Body of pancreas (tissue), 4 donors: ENCODE results near the gene GRID1. TPM values are rescaled to one million over a fixed set of nuclear protein-coding genes. Genes with fewer than 3 reads are reported as not detected.
"Not testable (repeated sequence)": the region's sequence is repeated elsewhere in the genome, so short reads cannot be mapped to it uniquely, and the experiment has no call there.

ENCODE experiments used
- ATAC-seq: fragments of 150-250 bp; one replicate; pipeline ENCODE4 v1.9.1; 2016
- DNase-seq, 4 donors: peaks; one replicate each; pipeline ENCODE4 v3.0.0-alpha.2; 2019
- H3K27ac ChIP-seq, 4 donors: fragments of 200-600 bp; sonication (generic); 1 replicate in 3 of 4; 2 replicates in 1 of 4; pipeline versions ENCODE4 v1.5.1 to v1.6.1; 2016 to 2019; ENCODE audit warnings: mild to moderate bottlenecking in 1 of 4, mixed read lengths in 1 of 4, moderate library complexity in 1 of 4
- H3K27me3 ChIP-seq, 2 donors: fragments of 200-600 bp; sonication (generic); one replicate each; pipeline ENCODE4 v1.6.0; 2016; ENCODE audit warnings: mild to moderate bottlenecking in 1 of 2
- H3K36me3 ChIP-seq, 2 donors: fragments of 200-600 bp; sonication (generic); replicated peaks in 1 of 2; 2 replicates each; pipeline ENCODE4 v1.5.1; 2016; ENCODE audit warnings: low read depth in 2 of 2; ENCODE audit not compliant: insufficient read depth in 1 of 2
- H3K4me1 ChIP-seq: fragments of 200-600 bp; sonication (generic); one replicate; pipeline ENCODE4 v1.6.0; 2016
- H3K4me3 ChIP-seq, 2 donors: fragments of 200-600 bp; sonication (generic); 1 replicate in 1 of 2; 2 replicates in 1 of 2; pipeline ENCODE4 v1.5.1; 2016 to 2019
- H3K9me3 ChIP-seq, 3 donors: fragments of 200-600 bp; sonication (generic); 1 replicate in 2 of 3; 2 replicates in 1 of 3; pipeline ENCODE4 v1.5.1; 2016
- POLR2A ChIP-seq, 3 donors: fragments of 450-650 bp; IDR thresholded peaks; one replicate each; pipeline ENCODE4 v1.6.1; 2016; ENCODE audit warnings: antibody characterized with exemption in 3 of 3, mild to moderate bottlenecking in 2 of 3
- WGBS, 2 donors: methylation state at CpG; one replicate each; pipeline ENCODE4 v1.1.5; 2017; 5-methylcytosine and 5-hydroxymethylcytosine counted together
- intact Hi-C: fragments of 100-400 bp; cut with DNase I; formaldehyde crosslinking; loops from one replicate; pipeline ENCODE4 v1.15.1; 2023
- total RNA-seq, 2 donors: library from RNA; depleted of rRNA; stranded (reverse); fragments of >200 nt; gene quantifications; one replicate each; pipeline ENCODE4 v1.1.0, GENCODE V29; 2016
- TF ChIP-seq, protein P1 (sequence below), 7 experiments: fragments of 450-650 bp in 4 of 7; fragments of 200-600 bp in 3 of 7; sonication (generic) in 3 of 7; IDR thresholded peaks; one replicate each; pipeline ENCODE4 v1.5.1; 2016 to 2019; ENCODE audit warnings: antibody characterized with exemption in 7 of 7

Gene GRID1
- total RNA-seq, 2 donors from 2014 or later, result 1.0 to 1.6 TPM

DNA sequence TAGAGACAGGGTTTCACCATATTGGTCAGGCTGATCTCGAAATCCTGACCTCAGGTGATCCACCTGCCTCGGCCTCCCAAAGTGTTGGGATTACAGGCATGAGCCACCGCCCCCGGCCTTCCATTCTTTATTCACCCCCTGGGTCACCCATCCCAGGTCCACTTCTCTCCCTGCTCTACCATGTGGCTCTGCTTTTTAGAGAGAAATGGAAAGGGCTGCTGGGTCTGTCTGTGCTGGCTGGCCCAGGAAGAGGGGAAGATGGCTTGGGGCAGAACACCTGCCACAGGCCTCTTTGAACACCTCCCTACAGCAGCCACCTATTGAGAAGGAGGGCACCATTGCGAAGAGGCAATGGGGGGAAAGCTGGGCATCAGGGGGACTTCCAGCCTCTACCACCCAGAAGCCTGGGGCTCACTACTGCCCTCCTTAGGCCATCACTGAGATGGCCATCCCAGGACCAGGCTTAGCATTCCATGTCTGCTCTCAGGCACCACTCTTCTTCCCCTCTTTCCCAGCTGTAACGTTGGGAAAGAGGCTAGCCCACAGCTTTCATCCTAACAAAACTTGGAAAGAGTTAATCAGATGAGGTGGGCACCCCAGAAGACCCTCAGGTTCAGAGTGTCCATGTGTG is 256.3 kb downstream of the GRID1 start:
- no peaks in the 10 kb centered on the region for H3K4me1 ChIP-seq
- ATAC-seq (no peak), DNase-seq (no peak)
- WGBS, 2 donors, result 84 to 85% methylated on average over 5 to 6 of the region's 6 CpGs
- no peaks in the 10 kb centered on the region for H3K36me3 ChIP-seq
- intact Hi-C loops, result no loop called here
- H3K27me3 ChIP-seq, result no peaks in the 10 kb centered on the region
- no peak overlapping the region for H3K4me3 ChIP-seq
- no peak for TF ChIP-seq POLR2A (IDR thresholded peaks at IDR 0.05)
- TF ChIP-seq, protein P1, sequence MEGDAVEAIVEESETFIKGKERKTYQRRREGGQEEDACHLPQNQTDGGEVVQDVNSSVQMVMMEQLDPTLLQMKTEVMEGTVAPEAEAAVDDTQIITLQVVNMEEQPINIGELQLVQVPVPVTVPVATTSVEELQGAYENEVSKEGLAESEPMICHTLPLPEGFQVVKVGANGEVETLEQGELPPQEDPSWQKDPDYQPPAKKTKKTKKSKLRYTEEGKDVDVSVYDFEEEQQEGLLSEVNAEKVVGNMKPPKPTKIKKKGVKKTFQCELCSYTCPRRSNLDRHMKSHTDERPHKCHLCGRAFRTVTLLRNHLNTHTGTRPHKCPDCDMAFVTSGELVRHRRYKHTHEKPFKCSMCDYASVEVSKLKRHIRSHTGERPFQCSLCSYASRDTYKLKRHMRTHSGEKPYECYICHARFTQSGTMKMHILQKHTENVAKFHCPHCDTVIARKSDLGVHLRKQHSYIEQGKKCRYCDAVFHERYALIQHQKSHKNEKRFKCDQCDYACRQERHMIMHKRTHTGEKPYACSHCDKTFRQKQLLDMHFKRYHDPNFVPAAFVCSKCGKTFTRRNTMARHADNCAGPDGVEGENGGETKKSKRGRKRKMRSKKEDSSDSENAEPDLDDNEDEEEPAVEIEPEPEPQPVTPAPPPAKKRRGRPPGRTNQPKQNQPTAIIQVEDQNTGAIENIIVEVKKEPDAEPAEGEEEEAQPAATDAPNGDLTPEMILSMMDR (IDR thresholded peaks at IDR 0.05), result no peak
- H3K9me3 ChIP-seq, result no peaks in the 10 kb centered on the region
- no peak overlapping the region for H3K27ac ChIP-seq

- no peak overlapping the region for H3K27ac ChIP-seq
- H3K36me3 ChIP-seq, result no peaks in the 10 kb centered on the region
- TF ChIP-seq POLR2A (IDR thresholded peaks at IDR 0.05), result no peak
- TF ChIP-seq, protein P1 (IDR thresholded peaks at IDR 0.05), result no peak
- intact Hi-C loops, result no loop called here
- H3K4me3 ChIP-seq, result no peak overlapping the region
- no peaks in the 10 kb centered on the region for H3K27me3 ChIP-seq
- ATAC-seq (no peak), DNase-seq (no peak)
- H3K9me3 ChIP-seq, result no peaks in the 10 kb centered on the region
- H3K4me1 ChIP-seq, result no peaks in the 10 kb centered on the region
- 83 to 88% methylated on average over 1 of the region's 1 CpG for WGBS, 2 donors
Measured at GRCh38 chr10:86109421-86109820, 257.2 kb downstream of the GRID1 start.

- intact Hi-C loops, result no loop called here
- Histone ChIP-seq H3K4me1 (no peaks in the 10 kb centered on the region), H3K9me3 (no peaks in the 10 kb centered on the region), H3K27ac (no peak overlapping the region), H3K27me3 (no peaks in the 10 kb centered on the region), H3K36me3 (no peaks in the 10 kb centered on the region), H3K4me3 (no peak overlapping the region)
- TF ChIP-seq, protein P1 (IDR thresholded peaks at IDR 0.05), result no peak
- no peak for TF ChIP-seq POLR2A (IDR thresholded peaks at IDR 0.05)
- 74 to 76% methylated on average over 7 of the region's 7 CpGs for WGBS, 2 donors
- DNase-seq (no peak), ATAC-seq (no peak)
Measured at GRCh38 chr10:86108696-86109095, 257.9 kb downstream of the GRID1 start.

- DNase-seq, H3K9me3 ChIP-seq, H3K4me1 ChIP-seq, H3K36me3 ChIP-seq, H3K27me3 ChIP-seq, intact Hi-C loops, H3K4me3 ChIP-seq, H3K27ac ChIP-seq, ATAC-seq: not testable (repeated sequence)
- 65 to 72% methylated on average over 12 to 16 of the region's 16 CpGs for WGBS, 2 donors
Measured at GRCh38 chr10:86107611-86108310, 258.8 kb downstream of the GRID1 start.

GRCh38 chr10:86107131-86107530 is 259.5 kb downstream of the GRID1 start:
- no peak overlapping the region for H3K4me3 ChIP-seq
- no peaks in the 10 kb centered on the region for H3K4me1 ChIP-seq
- intact Hi-C loops, result no loop called here
- H3K9me3 ChIP-seq, result no peaks in the 10 kb centered on the region
- H3K36me3 ChIP-seq, result no peaks in the 10 kb centered on the region
- TF ChIP-seq, protein P1 (IDR thresholded peaks at IDR 0.05), result no peak
- ATAC-seq (no peak), DNase-seq (no peak)
- H3K27me3 ChIP-seq, result no peaks in the 10 kb centered on the region
- 69 to 92% methylated on average over 4 to 6 of the region's 6 CpGs for WGBS, 2 donors
- H3K27ac ChIP-seq, result no peak overlapping the region
